Upper lobe of left lung (tissue), 6 donors: Measurements from ENCODE around the gene PIK3R3. TPM values are rescaled to one million over a fixed set of nuclear protein-coding genes. Genes with fewer than 3 reads are reported as not detected.

Experiments used
- ATAC-seq, 2 donors: fragments of 200-7000 bp; cut with Tn5 transposase; one replicate each; pipeline ENCODE4 v1.9.1; 2022; ENCODE audit warnings: mild to moderate bottlenecking in 2 of 2, moderate library complexity in 2 of 2; ENCODE audit not compliant: low FRiP score in 2 of 2
- DNase-seq, 2 donors: peaks; one replicate each; pipeline ENCODE4 v3.0.0-alpha.2; 2019 to 2020
- H3K27ac ChIP-seq, 4 donors: fragments of 200-600 bp; sonication (generic); one replicate each; pipeline ENCODE4 v1.5.1; 2016 to 2019
- H3K27me3 ChIP-seq, 4 donors: fragments of 200-600 bp; sonication (generic); one replicate each; pipeline ENCODE4 v1.5.1; 2017 to 2019
- H3K36me3 ChIP-seq, 4 donors: fragments of 200-600 bp; sonication (generic); one replicate each; pipeline ENCODE4 v1.5.1; 2016 to 2019
- H3K4me1 ChIP-seq, 4 donors: fragments of 200-600 bp; sonication (generic); one replicate each; pipeline ENCODE4 v1.5.1; 2018 to 2019
- H3K4me3 ChIP-seq, 4 donors: fragments of 200-600 bp; sonication (generic); one replicate each; pipeline ENCODE4 v1.5.1; 2017 to 2019; ENCODE audit warnings: mild to moderate bottlenecking in 2 of 4, moderate library complexity in 1 of 4
- H3K9me3 ChIP-seq, 4 donors: fragments of 200-600 bp; sonication (generic); one replicate each; pipeline ENCODE4 v1.5.1; 2018 to 2019
- EP300 ChIP-seq, 4 donors: sonication (generic); formaldehyde crosslinking; IDR thresholded peaks; one replicate each; pipeline ENCODE4 v1.5.1; 2017; ENCODE audit warnings: antibody characterized with exemption in 4 of 4, control low read depth in 2 of 4
- POLR2A ChIP-seq, 4 donors: fragments of 450-650 bp; IDR thresholded peaks; one replicate each; pipeline ENCODE4 v1.5.1; 2016 to 2017; ENCODE audit warnings: antibody characterized with exemption in 4 of 4, mild to moderate bottlenecking in 2 of 4
- POLR2AphosphoS5 ChIP-seq, 2 donors: sonication (generic); formaldehyde crosslinking; IDR thresholded peaks; one replicate each; pipeline ENCODE4 v1.5.1; 2017; ENCODE audit warnings: antibody characterized with exemption in 2 of 2
- WGBS, 2 donors: methylation state at CpG; one replicate each; pipeline ENCODE4 v1.1.5; 2017 to 2018; 5-methylcytosine and 5-hydroxymethylcytosine counted together
- total RNA-seq, 6 donors: library from RNA; depleted of rRNA in 4 of 6; stranded (reverse); fragments of >200 nt in 4 of 6; gene quantifications; one replicate each; pipeline versions ENCODE4 v1.1.0 to v1.2.1, GENCODE V29; 2016 to 2021
- TF ChIP-seq, protein P1 (sequence below), 6 experiments: fragments of 450-650 bp in 4 of 6; fragments of 200-600 bp in 2 of 6; sonication (generic) in 2 of 6; IDR thresholded peaks; one replicate each; pipeline ENCODE4 v1.5.1; 2016 to 2019; ENCODE audit warnings: antibody characterized with exemption in 6 of 6
- donor health status: DM: no; HTN: no; CAD: no; lungs with moderate emphysema.
- donor health status: DM: no; HTN: yes; CAD: no; lungs with severe emphysema.

Gene PIK3R3
- total RNA-seq, 6 donors from 2014 or later = 11.2 to 43.7 (median 33.0) TPM

DNA sequence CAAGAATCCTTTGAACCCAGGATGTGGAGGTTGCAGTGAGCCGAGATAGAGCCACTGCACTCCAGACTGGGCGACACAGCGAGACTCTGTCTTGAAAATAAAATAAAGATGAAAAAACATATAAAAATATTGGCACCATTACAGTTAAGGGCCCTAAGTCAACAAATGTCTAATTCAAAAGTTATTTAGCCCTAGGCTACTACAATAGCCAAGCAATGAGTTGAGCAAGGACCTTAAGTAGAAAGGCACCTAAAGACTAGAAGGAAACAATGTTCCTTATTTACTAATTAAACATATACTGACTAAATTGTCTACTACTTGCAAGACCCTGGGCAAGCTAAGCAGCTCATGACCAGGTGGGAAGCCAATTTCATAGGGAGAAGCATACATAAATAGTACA, 4.1 kb downstream of the PIK3R3 start:
- 83 to 84% methylated on average over 3 of the region's 3 CpGs for WGBS, 2 donors
- Histone ChIP-seq H3K27ac (no peak overlapping the region), H3K9me3 (no peaks in the 10 kb centered on the region), H3K4me3 (peak overlapping the region in 2 of 4 donors; percentile 54 to 59), H3K36me3 (no peaks in the 10 kb centered on the region), H3K4me1 (peaks cover 1 to 7% (median 4%) of the 10 kb centered on the region in 4 donors), H3K27me3 (no peaks in the 10 kb centered on the region)
- TF ChIP-seq EP300 (IDR thresholded peaks at IDR 0.05) = no peak
- TF ChIP-seq POLR2AphosphoS5 (IDR thresholded peaks at IDR 0.05) = no peak
- TF ChIP-seq, protein P1, sequence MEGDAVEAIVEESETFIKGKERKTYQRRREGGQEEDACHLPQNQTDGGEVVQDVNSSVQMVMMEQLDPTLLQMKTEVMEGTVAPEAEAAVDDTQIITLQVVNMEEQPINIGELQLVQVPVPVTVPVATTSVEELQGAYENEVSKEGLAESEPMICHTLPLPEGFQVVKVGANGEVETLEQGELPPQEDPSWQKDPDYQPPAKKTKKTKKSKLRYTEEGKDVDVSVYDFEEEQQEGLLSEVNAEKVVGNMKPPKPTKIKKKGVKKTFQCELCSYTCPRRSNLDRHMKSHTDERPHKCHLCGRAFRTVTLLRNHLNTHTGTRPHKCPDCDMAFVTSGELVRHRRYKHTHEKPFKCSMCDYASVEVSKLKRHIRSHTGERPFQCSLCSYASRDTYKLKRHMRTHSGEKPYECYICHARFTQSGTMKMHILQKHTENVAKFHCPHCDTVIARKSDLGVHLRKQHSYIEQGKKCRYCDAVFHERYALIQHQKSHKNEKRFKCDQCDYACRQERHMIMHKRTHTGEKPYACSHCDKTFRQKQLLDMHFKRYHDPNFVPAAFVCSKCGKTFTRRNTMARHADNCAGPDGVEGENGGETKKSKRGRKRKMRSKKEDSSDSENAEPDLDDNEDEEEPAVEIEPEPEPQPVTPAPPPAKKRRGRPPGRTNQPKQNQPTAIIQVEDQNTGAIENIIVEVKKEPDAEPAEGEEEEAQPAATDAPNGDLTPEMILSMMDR (IDR thresholded peaks at IDR 0.05) = no peak
- no peak for TF ChIP-seq POLR2A (IDR thresholded peaks at IDR 0.05)
- ATAC-seq = no peak
- DNase-seq = no peak

DNA sequence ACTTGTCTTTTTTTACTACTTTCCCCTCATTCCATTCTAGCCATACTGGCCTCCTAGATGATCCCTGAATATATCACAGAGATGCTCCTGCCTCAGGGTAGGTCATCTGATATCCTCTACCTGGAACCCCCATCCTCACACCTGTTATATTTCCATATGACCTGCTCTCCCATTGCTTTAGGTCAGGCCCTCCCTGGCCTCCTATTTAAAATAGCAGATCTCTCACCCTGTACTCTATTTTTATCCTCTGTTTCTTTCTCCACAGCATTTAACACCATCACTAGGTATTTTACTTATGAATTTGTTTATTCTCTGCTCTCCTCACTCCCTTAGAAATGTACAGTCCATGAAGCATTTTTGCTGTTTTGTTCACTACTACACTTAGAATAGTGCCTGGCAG, 13.6 kb downstream of the PIK3R3 start:
- Histone ChIP-seq H3K27ac (no peak overlapping the region), H3K4me3 (no peak overlapping the region), H3K36me3 (peaks cover 0 to 9% (median 0%) of the 10 kb centered on the region in 4 donors), H3K4me1 (peaks cover 0 to 6% (median 5%) of the 10 kb centered on the region in 4 donors), H3K9me3 (no peaks in the 10 kb centered on the region), H3K27me3 (no peaks in the 10 kb centered on the region)
- ATAC-seq (no peak), DNase-seq (no peak)
- TF ChIP-seq, protein P1 (IDR thresholded peaks at IDR 0.05) = no peak
- no peak for TF ChIP-seq EP300 (IDR thresholded peaks at IDR 0.05)
- no peak for TF ChIP-seq POLR2AphosphoS5 (IDR thresholded peaks at IDR 0.05)
- no peak for TF ChIP-seq POLR2A (IDR thresholded peaks at IDR 0.05)

DNA sequence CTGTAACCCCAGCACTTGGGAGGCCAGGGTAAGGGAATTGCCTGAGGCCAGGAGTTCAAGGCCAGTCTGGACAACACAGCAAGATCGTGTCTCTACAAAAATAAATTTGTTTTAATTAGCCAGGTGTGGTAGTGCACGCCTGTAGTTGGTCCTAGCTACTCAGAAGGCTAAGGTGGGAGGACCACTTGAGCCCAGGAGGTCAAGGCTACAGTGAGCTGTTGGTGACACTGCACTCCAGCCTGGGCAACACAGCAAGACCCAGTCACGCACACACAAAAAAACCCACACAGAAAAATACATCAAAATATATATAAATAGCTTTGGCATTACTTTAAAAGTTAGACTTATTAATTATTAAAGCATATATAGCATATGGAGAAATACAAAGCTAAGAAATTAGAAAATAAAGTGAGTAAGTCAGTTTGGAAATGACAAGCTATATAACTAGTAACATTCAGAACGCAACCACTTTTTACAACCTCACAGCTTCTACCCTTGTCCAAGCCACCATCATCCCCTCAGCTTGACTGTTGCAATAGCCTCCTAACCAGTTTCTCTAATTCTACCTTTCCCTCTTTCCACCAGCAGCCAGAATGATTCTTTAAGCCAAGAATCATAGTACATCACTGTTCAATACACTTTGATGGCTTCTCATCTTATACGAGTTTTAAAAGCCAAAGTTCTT, 14.5 kb downstream of the PIK3R3 start:
- WGBS, 2 donors = 89 to 90% methylated on average over 5 of the region's 5 CpGs
- H3K9me3 ChIP-seq = no peaks in the 10 kb centered on the region
- no peak overlapping the region for H3K27ac ChIP-seq
- DNase-seq (no peak), ATAC-seq (no peak)
- H3K27me3 ChIP-seq = no peaks in the 10 kb centered on the region
- peaks cover 0 to 9% (median 0%) of the 10 kb centered on the region in 4 donors for H3K36me3 ChIP-seq
- TF ChIP-seq EP300 (IDR thresholded peaks at IDR 0.05) = no peak
- TF ChIP-seq POLR2A (IDR thresholded peaks at IDR 0.05) = no peak
- TF ChIP-seq, protein P1 (IDR thresholded peaks at IDR 0.05) = no peak
- TF ChIP-seq POLR2AphosphoS5 (IDR thresholded peaks at IDR 0.05) = no peak
- H3K4me3 ChIP-seq = no peak overlapping the region
- H3K4me1 ChIP-seq = peaks cover 0 to 6% (median 5%) of the 10 kb centered on the region in 4 donors

DNA sequence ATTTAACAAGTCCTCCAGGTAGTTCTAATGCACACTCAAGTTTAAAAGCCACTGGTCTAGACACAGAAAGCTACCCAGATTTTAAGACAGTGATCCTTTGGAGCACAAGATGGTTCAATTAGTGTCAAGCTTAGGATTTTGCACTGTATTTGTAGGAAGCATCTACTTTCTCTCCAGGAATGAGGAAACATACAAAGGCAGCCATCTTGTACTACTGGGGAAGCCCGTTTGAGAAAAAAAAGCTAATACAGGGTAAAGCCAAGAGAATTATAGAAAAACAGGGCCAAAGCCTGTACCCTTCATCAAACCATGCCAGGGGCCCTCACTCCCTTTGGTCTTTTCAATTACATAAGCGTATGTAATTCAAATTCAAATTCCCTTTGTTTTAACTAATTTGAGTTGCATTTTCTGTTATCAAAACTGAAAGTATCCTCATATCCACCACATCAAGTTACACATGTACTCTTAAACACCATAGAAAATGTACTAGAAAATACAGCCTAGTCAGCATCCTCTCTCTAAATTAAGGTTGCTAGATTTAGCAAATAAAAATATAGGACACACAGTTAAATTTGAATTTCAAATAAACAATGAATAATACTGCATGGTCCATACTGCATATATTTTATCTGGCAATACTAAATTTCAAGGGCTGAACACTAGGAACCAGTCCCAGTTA, 17.4 kb downstream of the PIK3R3 start:
- H3K4me3 ChIP-seq = no peak overlapping the region
- DNase-seq = no peak
- no peaks in the 10 kb centered on the region for H3K27me3 ChIP-seq
- H3K27ac ChIP-seq = no peak overlapping the region
- 89 to 90% methylated on average over 2 of the region's 2 CpGs for WGBS, 2 donors
- H3K4me1 ChIP-seq = peaks cover 0 to 6% (median 5%) of the 10 kb centered on the region in 4 donors
- no peaks in the 10 kb centered on the region for H3K9me3 ChIP-seq
- no peak for ATAC-seq
- peaks cover 0 to 9% (median 0%) of the 10 kb centered on the region in 4 donors for H3K36me3 ChIP-seq
- TF ChIP-seq POLR2A (IDR thresholded peaks at IDR 0.05) = no peak
- TF ChIP-seq, protein P1 (IDR thresholded peaks at IDR 0.05) = no peak
- TF ChIP-seq EP300 (IDR thresholded peaks at IDR 0.05) = no peak
- no peak for TF ChIP-seq POLR2AphosphoS5 (IDR thresholded peaks at IDR 0.05)
